ENCODE results near the gene TRABD.

TRABD gene

DNA sequence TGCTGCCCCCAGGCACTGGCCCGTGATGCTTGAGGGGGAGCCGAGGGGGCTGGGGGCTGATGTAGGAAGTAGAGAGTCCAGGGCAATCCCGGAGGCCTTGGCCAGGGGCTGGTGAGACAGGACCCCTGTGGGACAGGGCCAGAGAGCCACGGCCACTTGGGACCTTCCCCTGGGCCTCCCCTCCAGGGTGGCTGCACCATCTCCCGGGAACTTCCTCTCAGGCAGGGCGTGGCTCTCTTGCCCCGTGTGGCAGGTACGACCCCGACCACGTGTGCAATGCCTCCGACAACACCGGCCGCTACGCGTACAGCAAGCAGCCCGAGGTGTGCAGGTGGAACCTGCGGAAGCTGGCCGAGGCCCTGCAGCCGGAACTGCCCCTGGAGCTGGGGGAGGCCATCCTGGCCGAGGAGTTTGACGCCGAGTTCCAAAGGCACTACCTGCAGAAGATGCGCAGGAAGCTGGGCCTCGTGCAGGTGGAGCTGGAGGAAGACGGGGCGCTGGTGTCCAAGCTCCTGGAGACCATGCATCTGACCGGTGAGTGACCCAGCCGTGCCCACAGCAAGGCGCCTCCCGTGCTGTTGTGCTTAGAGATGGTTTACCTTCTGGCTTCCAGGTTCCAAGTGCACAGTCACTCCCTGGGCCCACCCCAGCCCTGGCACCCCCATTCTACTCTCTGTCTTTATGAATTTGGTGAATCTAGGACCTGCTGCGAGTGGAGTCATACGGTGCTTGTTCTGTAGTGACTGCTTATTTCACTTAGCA, 24.8 kb downstream of the TRABD start:
- H3K4me3 ChIP-seq (ENCODE audit: low read length), result no peak overlapping the region
- no peak for DNase-seq (ENCODE audit: low read depth)
- no peak for TF ChIP-seq CTCF (conservative IDR thresholded peaks at IDR 0.05; ENCODE audit: low read depth, low read length)

DNA sequence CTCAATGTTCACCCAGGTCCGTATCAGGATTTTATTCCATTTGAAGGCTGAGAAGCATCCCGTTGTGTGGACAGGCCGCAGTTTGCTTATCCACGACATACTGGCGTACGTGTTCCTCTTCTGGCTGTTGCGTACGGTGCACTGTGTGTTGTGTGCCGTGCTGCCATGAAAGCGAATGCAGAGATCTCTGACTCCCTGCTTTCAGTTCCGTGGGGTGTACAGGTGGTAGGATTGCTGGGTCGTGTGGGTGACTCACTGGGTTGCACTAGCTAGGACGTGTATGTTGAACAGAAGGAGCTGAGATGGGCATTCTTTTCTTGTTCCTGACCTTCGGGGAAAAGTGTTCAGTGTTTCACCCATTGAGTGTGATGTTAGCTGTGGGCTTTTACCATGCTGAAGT, 25.4 kb downstream of the TRABD start:
- DNase-seq (ENCODE audit: low read depth), result no peak
- no peak overlapping the region for H3K4me3 ChIP-seq (ENCODE audit: low read length)
- no peak for TF ChIP-seq CTCF (conservative IDR thresholded peaks at IDR 0.05; ENCODE audit: low read depth, low read length)

GRCh38 chr22:50213263-50213662, 27.6 kb downstream of the TRABD start:
- H3K4me3 ChIP-seq (ENCODE audit: low read length), result no peak overlapping the region
- no peak for TF ChIP-seq CTCF (conservative IDR thresholded peaks at IDR 0.05; ENCODE audit: low read depth, low read length)

GRCh38 chr22:50215297-50216054, 29.8 kb downstream of the TRABD start:
- TF ChIP-seq CTCF (conservative IDR thresholded peaks at IDR 0.05; ENCODE audit: low read depth, low read length), result no peak
- no peak for DNase-seq (ENCODE audit: low read depth)
- H3K4me3 ChIP-seq (ENCODE audit: low read length), result no peak overlapping the region

More at GRCh38 chr22:50213263-50213662, 27.6 kb downstream of the TRABD start:
- DNase-seq (ENCODE audit: low read depth), result no peak

DNA sequence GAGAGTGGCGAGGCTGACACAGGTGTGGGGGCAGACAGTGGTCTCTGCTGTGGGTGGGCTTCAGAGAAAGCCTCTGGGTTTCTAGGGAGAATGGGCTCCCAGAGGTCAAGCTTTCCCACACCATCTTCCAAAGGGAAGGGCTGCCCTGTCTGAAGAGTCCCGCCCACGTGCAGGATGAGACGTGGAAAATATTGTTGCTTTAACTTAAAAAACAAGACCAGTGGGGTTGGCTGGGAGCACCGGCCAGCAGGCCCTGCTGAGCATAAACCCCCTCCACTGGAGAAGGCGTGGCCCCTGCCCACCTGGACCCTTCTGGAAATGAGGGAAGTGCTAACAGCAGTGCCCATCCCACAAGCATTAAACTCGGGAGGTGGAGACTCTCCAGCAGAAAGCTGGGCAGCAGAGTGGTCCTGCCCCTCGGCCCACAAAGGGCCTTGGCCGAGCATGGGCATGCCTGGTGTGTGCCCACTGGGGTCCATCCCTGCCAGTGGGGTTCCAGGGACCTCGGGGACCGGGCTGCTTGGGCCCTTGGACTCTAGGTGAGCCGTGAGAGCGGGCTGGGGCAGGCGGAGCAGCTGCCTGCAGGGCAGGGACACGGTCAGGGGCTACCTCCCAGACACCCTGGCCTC, 30.5 kb downstream of the TRABD start:
- H3K4me3 ChIP-seq (ENCODE audit: low read length), result no peak overlapping the region
- DNase-seq (ENCODE audit: low read depth), result no peak
- no peak for TF ChIP-seq CTCF (conservative IDR thresholded peaks at IDR 0.05; ENCODE audit: low read depth, low read length)

DNA sequence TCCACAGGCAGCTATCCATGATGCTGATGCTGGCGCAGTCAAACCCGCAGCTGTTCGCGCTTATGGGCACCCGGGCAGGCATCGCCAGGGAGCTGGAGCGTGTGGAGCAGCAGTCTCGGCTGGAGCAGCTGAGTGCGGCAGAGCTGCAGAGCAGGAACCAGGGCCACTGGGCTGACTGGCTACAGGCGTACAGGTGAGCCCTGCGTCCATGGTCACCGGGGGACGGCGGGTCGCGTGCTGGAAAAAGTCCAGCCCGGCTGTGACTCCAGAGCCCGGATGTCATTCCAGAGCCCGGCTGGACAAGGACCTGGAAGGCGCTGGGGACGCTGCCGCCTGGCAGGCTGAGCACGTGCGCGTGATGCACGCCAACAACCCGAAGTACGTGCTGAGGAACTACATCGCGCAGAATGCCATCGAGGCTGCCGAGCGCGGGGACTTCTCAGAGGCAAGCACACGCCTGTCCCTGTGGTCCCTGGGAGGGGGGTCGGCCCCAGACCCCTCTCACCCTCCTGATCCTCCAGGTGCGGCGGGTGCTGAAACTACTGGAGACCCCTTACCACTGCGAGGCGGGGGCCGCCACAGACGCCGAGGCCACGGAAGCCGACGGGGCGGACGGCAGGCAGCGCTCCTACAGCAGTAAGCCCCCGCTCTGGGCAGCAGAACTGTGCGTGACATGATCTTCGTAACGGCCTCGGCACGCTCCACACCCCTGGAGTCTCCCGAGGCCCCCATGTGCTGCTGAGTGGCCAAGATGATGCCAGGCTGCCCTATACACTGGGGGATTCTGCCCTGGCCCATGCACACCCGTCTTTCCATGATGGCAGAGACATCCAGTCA, 31.2 kb downstream of the TRABD start:
- no peak overlapping the region for H3K4me3 ChIP-seq (ENCODE audit: low read length)
- no peak for DNase-seq (ENCODE audit: low read depth)
- TF ChIP-seq CTCF (conservative IDR thresholded peaks at IDR 0.05; ENCODE audit: low read depth, low read length), result no peak
